Measurements from ENCODE around the gene CYTIP. TPM values are rescaled to one million over a fixed set of nuclear protein-coding genes. Genes with fewer than 3 reads are reported as not detected.

The CYTIP gene
- total and polyA plus RNA-seq, 9 of the 15 experiments (the other 6 are each of a cell fraction or from before 2014, with no cell fraction given): 0.03 to 0.35 (median 0.26) TPM; not detected in 1

DNA sequence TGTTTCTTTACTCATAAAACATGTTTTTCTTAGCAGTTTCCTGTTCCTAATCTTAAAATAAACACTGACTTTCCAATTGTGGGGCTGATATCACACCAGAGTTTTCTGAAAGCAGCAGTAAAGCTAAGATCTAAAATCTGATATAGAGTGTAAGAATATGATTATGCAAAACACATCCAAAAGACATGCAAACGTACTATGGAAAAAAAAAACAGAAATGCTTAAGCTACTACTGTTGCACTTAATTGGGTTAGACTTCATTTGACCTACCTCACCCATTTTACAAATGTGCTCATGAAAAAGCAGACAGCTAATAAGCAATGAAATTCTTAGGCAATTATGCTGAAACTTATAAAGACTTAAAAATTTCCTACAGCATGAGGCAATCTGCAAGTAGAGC lies 10.5 kb downstream of the CYTIP start (continued):
- TF ChIP-seq FOXA3 (CRISPR knock-in tag; conservative IDR thresholded peaks at IDR 0.05 in 1 of 2, IDR thresholded peaks at IDR 0.05 in 1 of 2): 0 out of 4 replicates have a peak, but pooled peaks of 1 of the 2 experiments have one; percentile 25

- ChIA-PET CTCF (ENCODE audit: low intra/inter-chr PET ratio) (no interaction called here), POLR2A (no interaction called here)
- ATAC-seq: no peak
- Histone ChIP-seq H3K36me3 (ENCODE audit: control insufficient read depth, insufficient read depth, low read length) (no peaks in the 10 kb centered on the region), H3K4me3 (no peak overlapping the region), H3K9ac (ENCODE audit: insufficient read depth in 1 of 2, low read depth in 2 of 2, low read length in 2 of 2) (no peak overlapping the region), H3K27me3 (ENCODE audit: control insufficient read depth in 2 of 2, insufficient read depth in 2 of 2, low read length in 2 of 2) (0 out of 5 replicates have a peak, but pooled peaks cover 0 to 2% of the 10 kb centered on the region in 2 experiments), H3K9me1 (ENCODE audit: control insufficient read depth, insufficient read depth, low read length) (no peaks in the 10 kb centered on the region), H3K4me1 (replicated peaks in 1 of 2; ENCODE audit: control insufficient read depth in 2 of 2, insufficient read depth in 2 of 2, low read length in 2 of 2) (no peaks in the 10 kb centered on the region; a peak in 1 of 5 replicates), H3K4me2 (ENCODE audit: insufficient read depth, low read length) (no peak overlapping the region), H2AFZ (ENCODE audit: low read depth, low read length) (no peak overlapping the region), H3K27ac (ENCODE audit: extremely low read depth, low read depth, low read length) (no peak overlapping the region), H3K9me3 (replicated peaks; ENCODE audit: control insufficient read depth, insufficient read depth, low read depth, low read length) (no peaks in the 10 kb centered on the region), H4K20me1 (replicated peaks; ENCODE audit: control insufficient read depth, insufficient read depth, low read length) (no peaks in the 10 kb centered on the region), H3K79me2 (ENCODE audit: control insufficient read depth, insufficient read depth, low read length) (no peaks in the 10 kb centered on the region)
- in situ Hi-C loops (cut with MboI) (no loop called here), intact Hi-C loops (cut with micrococcal nuclease) (no loop called here)
- no peak for FAIRE-seq
- DNase-seq (ENCODE audit: extremely low read depth in 1 of 4, low spot score in 3 of 4): no peak
- TF ChIP-seq GATA2 (CRISPR knock-in tag; IDR thresholded peaks at IDR 0.05) (no peak), NKRF (IDR thresholded peaks at IDR 0.05; ENCODE audit: borderline replicate concordance) (no peak), SNRNP70 (optimal IDR thresholded peaks at IDR 0.05; ENCODE audit: low read depth, low read length) (no peak)
- WGBS (ENCODE audit: insufficient coverage, low coverage, missing lambda C conversion rate): 0% methylated on average over 2 of the region's 2 CpGs
- no TSS peak for BruUV-seq (replicated peaks)
Measured at GRCh38 chr2:157432475-157433106, 11.3 kb downstream of the CYTIP start.
